ENCODE measurements around the gene DLL4.
"Not testable (repeated sequence)": the region's sequence is repeated elsewhere in the genome, so short reads cannot be mapped to it uniquely, and the experiment has no call there.

DLL4 gene

GRCh38 chr15:40960925-40961324, 31.8 kb downstream of the DLL4 start:
- H3K4me3 ChIP-seq, result no peak overlapping the region
- DNase-seq (ENCODE audit: low spot score), result no peak
- TF ChIP-seq CTCF (IDR thresholded peaks at IDR 0.05), result no peak
- H3K27ac ChIP-seq, result no peak overlapping the region

GRCh38 chr15:40961740-40962139, 32.6 kb downstream of the DLL4 start:
- not testable (repeated sequence) for DNase-seq (ENCODE audit: low spot score); H3K27ac ChIP-seq; H3K4me3 ChIP-seq

GRCh38 chr15:40962317-40962716, 33.2 kb downstream of the DLL4 start:
- not testable (repeated sequence) for DNase-seq (ENCODE audit: low spot score)

GRCh38 chr15:40963201-40963600, 34.1 kb downstream of the DLL4 start:
- Histone ChIP-seq H3K27ac (no peak overlapping the region), H3K4me3 (no peak overlapping the region)
- no peak for TF ChIP-seq CTCF (IDR thresholded peaks at IDR 0.05)
- DNase-seq (ENCODE audit: low spot score), result no peak

More at GRCh38 chr15:40962317-40962716, 33.2 kb downstream of the DLL4 start:
- not testable (repeated sequence) for H3K4me3 ChIP-seq, H3K27ac ChIP-seq

- DNase-seq (ENCODE audit: low spot score), result no peak
- no peak overlapping the region for H3K27ac ChIP-seq
- TF ChIP-seq CTCF (IDR thresholded peaks at IDR 0.05), result no peak
- no peak overlapping the region for H3K4me3 ChIP-seq
Observed at GRCh38 chr15:40964006-40964405, 34.9 kb downstream of the DLL4 start.

- TF ChIP-seq CTCF (IDR thresholded peaks at IDR 0.05), result no peak
- Histone ChIP-seq H3K4me3 (no peak overlapping the region), H3K27ac (no peak overlapping the region)
- DNase-seq (ENCODE audit: low spot score), result no peak
Observed at GRCh38 chr15:40964634-40965033, 35.5 kb downstream of the DLL4 start.

GRCh38 chr15:40968290-40969085, 39.3 kb downstream of the DLL4 start:
- H3K4me3 ChIP-seq, result no peak overlapping the region
- H3K27ac ChIP-seq, result no peak overlapping the region
- TF ChIP-seq CTCF (IDR thresholded peaks at IDR 0.05), result no peak
- DNase-seq (ENCODE audit: low spot score), result no peak

- no peak for DNase-seq (ENCODE audit: low spot score)
- Histone ChIP-seq H3K4me3 (no peak overlapping the region), H3K27ac (no peak overlapping the region)
- no peak for TF ChIP-seq CTCF (IDR thresholded peaks at IDR 0.05)
Observed at GRCh38 chr15:40969363-40969762, 40.2 kb downstream of the DLL4 start.
